ENCODE data around the gene TLR9.

TLR9 gene

GRCh38 chr3:52232279-52233107 lies 7.0 kb upstream of the TLR9 start:
- peak; percentile 55 for DNase-seq

GRCh38 chr3:52231502-52232278 lies 6.2 kb upstream of the TLR9 start:
- peak; percentile 96 for DNase-seq

- no peak for DNase-seq
Measured at GRCh38 chr3:52230889-52231499, 5.5 kb upstream of the TLR9 start.

- no peak for DNase-seq
Measured at GRCh38 chr3:52230461-52230860, 5.0 kb upstream of the TLR9 start.

GRCh38 chr3:52229656-52230055 lies 4.2 kb upstream of the TLR9 start:
- no peak for DNase-seq

- no peak for DNase-seq
Measured at GRCh38 chr3:52228751-52229291, 3.4 kb upstream of the TLR9 start.

- DNase-seq, result no peak
Measured at GRCh38 chr3:52228266-52228665, 2.8 kb upstream of the TLR9 start.

GRCh38 chr3:52227766-52228165 lies 2.3 kb upstream of the TLR9 start:
- no peak for DNase-seq

GRCh38 chr3:52227117-52227516 lies 1.7 kb upstream of the TLR9 start:
- DNase-seq, result no peak

- no peak for DNase-seq
Measured at GRCh38 chr3:52226229-52226817, 878 bp upstream of the TLR9 start.

- no peak for DNase-seq
Measured at GRCh38 chr3:52223449-52224408, 1.7 kb downstream of the TLR9 start.

GRCh38 chr3:52222319-52223221 lies 2.9 kb downstream of the TLR9 start:
- DNase-seq, result no peak

GRCh38 chr3:52221563-52222318 lies 3.7 kb downstream of the TLR9 start:
- peak; percentile 59 for DNase-seq

- DNase-seq, result no peak
Measured at GRCh38 chr3:52221141-52221562, 4.3 kb downstream of the TLR9 start.

GRCh38 chr3:52220380-52221026 lies 4.9 kb downstream of the TLR9 start:
- DNase-seq, result peak; percentile 97

GRCh38 chr3:52218937-52219650 lies 6.4 kb downstream of the TLR9 start:
- no peak for DNase-seq

- no peak for DNase-seq
Measured at GRCh38 chr3:52218454-52218853, 7.0 kb downstream of the TLR9 start.

GRCh38 chr3:52218026-52218425 lies 7.4 kb downstream of the TLR9 start:
- DNase-seq, result no peak

- no peak for DNase-seq
Measured at GRCh38 chr3:52217409-52217805, 8.0 kb downstream of the TLR9 start.
